Measurements from ENCODE around the gene GPX7.

Gene GPX7

DNA sequence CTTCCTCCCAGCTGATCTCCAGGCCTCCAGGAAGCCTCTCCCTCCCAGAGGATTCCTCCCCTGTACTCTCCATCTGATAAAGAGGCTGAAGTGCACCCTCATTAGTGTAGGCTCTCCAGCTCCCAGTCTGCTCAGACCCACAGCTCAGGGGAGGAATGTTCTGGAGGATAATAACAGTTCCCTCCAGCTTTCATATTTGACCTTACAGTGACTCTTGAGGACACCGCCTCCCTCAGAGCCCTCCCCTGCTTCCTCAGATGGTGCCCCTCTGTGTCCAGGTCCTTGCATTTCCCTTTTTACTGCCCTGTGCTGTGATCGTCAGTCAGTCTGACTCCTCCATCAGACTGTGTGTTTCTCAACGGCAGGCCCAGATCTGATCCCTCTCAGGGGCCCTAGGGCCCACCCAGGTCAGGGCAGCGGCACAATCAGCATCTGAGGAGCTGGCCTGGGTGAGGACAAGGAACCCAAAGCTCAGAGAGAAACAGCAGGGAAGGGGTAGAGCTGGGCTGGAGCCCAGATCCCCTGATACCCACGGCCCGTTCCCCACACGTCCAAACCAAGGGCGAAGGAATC is 29.7 kb downstream of the GPX7 start:
- DNase-seq = no peak

DNA sequence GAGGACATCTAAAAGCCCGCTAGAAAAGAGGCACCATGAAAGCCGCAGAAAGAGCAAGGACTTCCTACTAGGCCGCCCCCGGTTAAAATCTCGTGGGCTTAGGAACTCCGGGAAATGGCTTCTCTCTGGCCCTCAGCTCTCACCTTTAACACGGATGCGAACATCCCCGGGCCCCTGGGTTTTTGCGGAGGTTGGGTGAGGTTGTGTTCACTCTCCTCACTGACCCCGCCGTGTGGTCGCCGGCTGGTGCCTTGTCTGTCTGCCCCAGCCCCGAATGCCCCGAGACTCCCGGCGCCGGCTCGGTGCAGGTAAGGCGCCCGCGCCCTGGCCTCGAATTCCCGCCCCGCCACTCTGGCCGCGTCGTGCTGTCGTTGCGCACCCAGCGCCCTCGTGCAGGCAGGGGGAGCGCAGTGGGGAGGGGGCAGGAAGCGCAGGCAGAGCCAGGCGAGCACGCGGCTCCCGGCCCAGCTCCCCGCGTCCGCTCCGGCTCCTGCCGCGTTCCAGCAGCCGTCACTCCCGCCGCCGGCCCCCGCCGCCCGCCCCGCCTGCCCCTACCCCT is 30.6 kb downstream of the GPX7 start, which contains the start of gene SHISAL2A:
SHISAL2A (plus strand) TSS at position 437 of the 559 bp plus-strand sequence. CDS start 326 bp downstream, outside the sequence.
- peak; percentile 50 to 60 for DNase-seq

DNA sequence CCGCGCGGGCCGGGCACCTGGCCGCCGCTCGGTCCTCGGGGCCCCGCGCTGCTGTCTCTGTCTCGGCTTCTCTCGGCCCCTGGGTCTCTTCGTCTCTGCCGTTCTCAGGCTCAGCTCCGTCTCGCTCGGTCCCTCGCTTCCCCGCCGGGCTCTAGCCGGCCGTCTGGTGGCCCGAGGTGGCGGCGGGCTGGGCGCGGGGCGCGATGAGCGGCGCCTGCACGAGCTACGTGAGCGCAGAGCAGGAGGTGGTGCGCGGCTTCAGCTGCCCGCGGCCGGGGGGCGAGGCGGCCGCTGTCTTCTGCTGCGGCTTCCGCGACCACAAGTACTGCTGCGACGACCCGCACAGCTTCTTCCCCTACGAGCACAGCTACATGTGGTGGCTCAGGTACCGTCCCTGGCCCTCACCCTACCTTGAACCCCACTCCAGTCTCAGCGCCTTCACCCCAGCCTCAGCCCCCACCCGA is 31.2 kb downstream of the GPX7 start:
- DNase-seq = peak; percentile 44

DNA sequence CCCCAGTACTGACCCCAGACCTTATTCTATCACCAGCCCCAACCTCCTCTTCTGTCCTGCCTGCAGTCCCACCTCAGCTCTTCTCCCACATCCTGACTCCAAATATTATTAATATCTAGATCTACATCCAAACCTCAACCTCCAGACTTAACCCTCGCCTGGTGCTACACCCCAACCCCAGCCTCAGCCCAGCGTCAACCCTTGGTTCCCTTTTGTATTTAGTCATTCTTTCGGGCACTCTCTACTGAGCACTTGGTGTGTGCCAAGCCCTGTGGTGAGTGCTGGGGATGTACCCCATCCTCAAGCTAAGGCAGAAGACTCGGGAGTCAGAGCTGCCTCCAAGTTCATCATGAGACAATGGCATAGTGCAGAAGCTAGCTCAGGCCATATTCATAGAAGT is 31.9 kb downstream of the GPX7 start:
- peak; percentile 36 to 39 for DNase-seq

DNA sequence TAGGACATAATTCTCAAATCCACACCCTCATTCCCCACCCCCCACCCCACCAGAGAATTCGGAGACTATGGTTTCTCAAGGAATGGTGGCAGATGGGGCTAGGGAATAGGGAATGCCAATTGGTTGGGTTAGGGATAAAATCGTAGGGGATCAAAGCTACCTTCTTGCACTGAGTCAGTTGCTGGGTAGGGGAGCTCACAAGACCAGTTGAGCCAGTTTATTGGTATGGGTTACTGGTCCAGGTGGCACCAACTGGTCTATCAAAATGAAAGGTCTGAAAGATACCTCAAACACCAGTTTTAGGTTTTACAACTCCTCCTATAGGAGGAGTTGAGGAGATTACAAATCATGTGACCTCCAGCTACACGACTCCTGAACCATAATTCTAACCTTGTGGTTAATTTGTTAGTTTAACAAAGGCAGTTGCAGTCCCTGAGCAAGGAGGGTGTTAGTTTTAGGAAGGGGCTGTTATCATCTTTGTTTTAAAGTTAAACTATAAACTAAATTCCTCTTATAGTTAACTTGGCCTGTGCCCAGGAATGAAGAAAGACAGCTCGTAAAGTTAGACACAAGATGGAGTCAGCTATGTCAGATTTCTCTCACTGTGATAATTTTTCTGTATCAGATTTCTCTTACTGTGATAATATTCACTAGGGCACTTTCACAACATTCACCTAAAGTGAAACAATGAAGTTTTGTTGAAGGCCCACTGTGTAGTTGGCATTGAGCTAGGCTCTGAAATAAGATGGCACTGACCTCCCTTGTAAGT is 33.3 kb downstream of the GPX7 start:
- DNase-seq = no peak

DNA sequence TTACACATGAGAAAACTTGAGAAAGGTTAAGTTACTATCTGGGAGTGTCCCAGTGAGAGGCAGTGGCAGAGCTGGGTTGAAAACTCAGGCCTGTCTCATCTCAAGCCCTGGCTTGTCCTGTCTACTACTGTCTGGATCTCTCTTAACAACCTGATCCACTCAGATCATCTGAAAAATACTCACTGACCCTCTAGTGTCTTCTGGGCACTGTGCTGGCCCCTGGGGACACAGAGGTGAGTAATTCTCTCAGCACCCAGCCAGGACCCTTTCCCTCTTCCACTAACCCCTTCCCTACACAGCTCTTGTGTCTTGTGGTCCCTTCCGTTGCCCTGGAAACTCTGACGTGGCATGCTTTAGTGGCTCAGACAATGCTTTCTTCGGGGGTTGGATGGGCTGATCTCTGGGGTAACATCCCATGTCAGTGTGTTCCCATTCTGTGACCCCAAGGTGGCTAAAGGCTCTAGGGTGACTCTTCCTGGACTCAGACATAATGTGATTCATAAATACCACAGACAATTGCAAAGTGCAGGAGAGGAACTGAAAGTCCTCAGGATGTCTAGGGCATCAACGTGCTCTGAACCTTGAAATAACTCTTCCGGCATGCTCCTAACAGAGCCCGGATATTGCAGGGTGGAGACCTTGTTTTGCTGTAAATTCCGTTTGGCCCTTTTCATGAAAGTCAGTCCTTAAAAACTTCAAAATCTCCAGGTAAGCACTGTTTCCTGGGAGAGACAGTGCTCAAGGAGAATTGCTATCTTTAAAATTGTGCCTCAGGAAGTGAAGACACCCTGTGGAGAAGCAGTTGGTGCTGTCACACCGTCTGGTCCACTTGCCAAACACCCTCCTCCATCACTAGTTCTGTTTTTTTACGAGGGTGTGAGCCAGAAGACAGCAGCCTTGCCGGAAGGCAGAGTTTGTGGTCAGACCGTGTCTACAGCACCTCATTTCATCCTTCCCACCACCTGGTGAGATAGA is 34.8 kb downstream of the GPX7 start:
- peak; percentile 63 to 73 for DNase-seq

DNA sequence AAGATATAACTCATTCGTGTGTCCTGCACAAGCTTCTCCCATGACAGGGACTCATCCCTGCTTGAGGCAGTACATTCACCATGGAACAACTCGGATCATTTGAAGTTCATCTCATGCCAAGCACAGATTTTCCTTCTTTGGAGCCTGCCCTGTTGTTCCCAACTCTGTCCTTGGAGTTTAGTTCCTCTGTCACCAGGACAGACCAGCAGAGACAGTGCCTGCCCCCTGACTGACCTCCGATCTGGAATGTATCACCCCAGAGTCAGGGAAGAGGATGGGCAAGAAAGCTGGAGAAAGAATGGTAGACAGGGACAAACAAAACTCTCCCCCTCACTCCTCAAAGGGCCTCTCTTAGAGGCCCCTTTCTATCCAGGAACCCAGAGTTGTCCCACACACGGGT is 35.8 kb downstream of the GPX7 start:
- DNase-seq = no peak

DNA sequence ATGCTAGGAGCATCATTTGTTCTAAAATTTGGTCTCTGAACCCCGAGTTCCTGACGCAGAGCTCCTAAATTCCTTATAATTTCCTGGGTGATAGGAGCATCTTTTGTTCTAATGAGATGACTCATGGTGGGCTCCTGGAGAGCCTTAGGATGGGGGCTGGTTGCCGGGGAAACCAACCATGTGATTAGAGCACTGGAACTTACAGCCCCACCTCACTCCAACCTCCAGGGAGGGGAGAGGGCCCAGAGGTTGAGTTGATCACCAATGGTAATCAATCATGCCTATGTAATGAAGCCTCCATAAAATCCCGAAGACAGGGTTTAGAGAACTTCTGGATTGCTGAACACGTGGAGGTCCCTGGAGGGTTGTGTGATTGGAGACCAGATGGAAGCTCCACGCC is 38.5 kb downstream of the GPX7 start:
- no peak for DNase-seq

DNA sequence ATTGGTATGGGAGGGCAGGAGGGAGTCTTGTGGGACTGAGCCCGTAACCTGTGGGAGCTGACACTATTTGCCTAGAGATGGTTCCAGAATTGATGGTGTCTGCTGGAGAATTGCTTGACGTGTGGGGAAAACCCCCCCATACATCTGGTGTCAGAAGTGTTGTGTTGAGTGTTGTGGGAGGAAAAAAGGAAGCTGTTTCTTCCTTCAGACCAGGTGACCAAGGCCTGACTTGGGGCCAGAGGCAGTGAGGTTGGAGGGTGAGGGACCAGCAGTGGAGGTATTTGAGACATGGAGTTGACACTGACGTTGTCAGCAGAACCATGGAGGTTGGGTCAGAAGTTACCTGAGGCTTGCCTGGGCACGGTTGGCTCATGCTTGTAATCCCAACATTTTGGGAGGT is 39.1 kb downstream of the GPX7 start:
- no peak for DNase-seq

DNA sequence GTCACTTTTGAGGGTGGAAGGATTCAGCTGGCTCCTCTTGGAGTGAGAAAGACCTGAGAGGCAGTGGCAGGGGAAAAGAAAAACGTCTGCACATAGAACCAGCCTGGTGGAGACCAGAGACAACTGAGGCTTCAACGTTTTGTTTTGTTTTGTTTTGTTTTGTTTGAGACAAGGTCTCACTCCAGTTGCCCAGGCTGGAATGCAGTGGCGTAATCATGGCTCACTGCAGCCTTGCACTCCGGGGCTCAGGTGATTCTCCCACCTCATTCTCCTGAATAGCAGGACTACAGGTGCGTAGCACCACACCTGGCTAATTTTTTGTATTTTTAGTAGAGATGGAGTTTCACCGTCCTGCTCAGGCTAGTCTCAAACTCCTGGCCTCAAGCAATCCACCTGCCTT is 43.1 kb downstream of the GPX7 start:
- no peak for DNase-seq

DNA sequence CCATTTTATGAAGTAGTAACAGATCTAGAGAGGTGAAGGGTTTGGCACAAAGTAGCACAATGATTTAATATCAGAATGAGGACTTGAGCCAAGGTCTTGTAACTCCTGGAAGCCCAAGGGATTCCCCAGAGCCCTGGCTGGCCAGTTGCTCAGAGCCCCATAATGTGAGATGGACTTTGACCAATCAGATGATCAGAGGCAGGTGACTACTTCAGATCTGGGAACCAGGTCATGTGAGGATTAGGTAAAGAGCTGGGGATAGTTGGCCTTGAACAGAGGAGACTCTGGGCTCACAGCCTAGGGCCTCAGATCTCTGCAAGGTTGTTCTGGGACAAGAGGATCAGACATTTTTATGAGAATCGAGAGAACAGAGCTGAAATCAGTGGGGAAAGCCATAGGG is 49.7 kb downstream of the GPX7 start:
- no peak for DNase-seq

DNA sequence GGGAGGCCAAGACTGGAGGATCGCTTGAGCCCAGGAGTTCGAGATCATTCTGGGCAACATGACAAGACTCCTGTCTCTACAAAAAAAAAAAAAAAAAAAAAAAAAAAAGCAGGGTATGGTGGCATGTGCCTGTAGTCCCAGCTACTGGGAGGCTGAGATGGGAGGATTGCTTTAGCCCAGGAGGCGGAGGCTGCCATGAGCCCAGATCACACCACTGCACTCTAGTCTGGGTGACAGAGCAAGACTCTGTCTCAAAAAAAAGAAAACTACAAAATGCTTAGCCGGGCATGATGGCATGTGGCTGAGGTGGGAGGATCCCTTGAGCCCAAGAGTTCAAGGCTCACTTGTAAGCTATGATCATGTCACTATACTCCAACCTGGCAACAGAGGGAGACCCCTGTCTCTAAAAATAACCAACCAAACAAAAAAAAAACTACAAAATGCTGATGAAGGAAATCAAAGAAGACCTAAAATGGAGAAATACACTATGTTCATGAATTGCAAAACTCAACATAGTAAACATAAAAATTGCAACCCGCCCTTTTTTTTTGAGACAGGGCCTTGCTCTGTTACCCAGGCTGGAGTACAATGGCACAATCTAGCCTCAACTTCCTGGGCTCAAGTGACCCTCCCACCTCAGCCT is 51.2 kb downstream of the GPX7 start:
- no peak for DNase-seq

DNA sequence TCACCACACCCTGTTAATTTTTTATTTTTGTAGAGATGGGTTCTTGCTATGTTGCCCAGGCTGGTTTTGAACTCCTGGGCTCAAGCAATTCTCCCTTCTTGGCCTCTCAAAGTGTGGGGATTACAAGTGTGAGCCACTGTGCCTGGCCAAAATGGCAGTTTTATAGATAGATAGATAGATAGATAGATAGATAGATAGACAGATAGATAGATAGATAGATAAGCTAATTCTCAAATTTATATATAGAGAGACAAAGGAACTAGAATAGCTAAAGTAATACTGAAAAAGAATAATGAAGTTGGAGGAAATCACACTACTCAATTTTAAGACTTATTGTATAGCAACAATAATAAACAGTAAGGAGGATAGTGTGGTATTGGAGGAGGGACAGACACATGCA is 51.9 kb downstream of the GPX7 start:
- no peak for DNase-seq

DNA sequence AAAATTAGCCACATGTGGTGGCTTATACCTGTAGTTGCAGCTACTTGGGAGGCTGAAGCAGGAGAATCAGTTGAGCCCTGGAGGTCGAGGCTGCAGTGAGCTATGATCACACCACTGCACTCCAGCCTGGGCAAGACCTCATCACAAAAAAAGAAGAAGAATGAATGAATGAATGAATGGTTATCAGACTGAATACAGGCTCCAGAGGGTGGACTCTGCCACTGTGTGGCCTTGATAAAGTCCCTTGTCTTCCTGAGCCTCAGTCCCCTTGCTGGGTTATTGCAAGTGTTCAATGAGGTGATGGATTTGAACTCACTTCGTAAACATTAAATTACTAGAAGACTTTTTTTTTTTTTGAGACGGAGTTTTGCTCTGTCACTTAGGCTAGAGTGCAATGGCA is 55.5 kb downstream of the GPX7 start:
- DNase-seq = no peak
